GM12864 (cell line): Measurements from ENCODE around the gene ROBO2.

ENCODE experiments used
- DNase-seq: peaks from one replicate; pipeline ENCODE4 v3.0.0-alpha.2; 2011; ENCODE audit warnings: low read depth
- H3K4me3 ChIP-seq: 2 replicates; pipeline ENCODE4 v1.5.1; 2011; ENCODE audit warnings: mild to moderate bottlenecking, low read depth, low read length, control low read depth
- CTCF ChIP-seq: IDR thresholded peaks from 2 replicates; pipeline ENCODE4 v1.5.1; 2011; ENCODE audit warnings: low read depth, mild to moderate bottlenecking, moderate library complexity, low read length, control low read depth, inconsistent platforms; ENCODE audit errors: missing control alignments

Gene ROBO2

GRCh38 chr3:77414881-77415280 is 375.0 kb downstream of the ROBO2 start:
- no peak for DNase-seq
- no peak for TF ChIP-seq CTCF
- no peak overlapping the region for H3K4me3 ChIP-seq

- no peak for DNase-seq
- no peak overlapping the region for H3K4me3 ChIP-seq
- TF ChIP-seq CTCF, result no peak
Observed at GRCh38 chr3:77420336-77420735, 380.4 kb downstream of the ROBO2 start.

DNA sequence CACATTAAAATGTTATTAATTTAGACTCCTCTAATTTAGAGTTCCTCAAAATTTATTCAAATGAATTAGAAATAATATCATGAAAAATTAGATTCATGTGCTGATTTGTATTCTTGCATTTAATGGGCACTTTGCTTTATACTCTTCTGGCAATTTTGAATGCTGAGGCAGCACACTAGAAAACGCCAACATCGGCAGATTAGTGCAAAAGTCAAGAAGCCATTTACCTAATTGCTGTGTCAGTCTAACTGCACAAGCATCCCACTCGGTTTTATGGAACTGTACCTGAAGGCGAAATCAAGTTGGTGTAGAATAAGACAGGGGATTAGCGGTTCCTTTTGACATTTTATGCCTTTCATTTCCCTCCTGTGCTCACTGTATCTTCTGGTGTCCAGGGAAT is 382.0 kb downstream of the ROBO2 start:
- no peak for TF ChIP-seq CTCF
- H3K4me3 ChIP-seq, result no peak overlapping the region
- DNase-seq, result no peak

DNA sequence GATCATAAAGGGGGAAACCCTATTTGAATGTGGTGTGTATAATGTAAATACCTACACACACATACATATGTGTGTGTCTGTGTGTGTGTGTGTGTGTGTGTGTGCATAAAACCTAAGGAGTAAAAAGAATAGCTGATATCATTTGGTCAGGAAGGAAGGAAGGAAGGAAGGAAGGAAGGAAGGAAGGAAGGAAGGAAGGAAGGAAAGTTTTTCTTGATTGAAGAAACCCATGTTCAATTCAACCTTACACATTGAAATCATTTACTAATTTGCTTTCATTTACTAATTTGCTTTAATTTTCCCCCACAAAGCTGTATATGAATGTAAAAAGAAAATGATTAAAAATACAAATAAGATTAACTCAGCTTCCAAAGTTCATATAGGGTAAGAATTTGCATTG is 386.6 kb downstream of the ROBO2 start:
- H3K4me3 ChIP-seq, result no peak overlapping the region
- no peak for TF ChIP-seq CTCF
- no peak for DNase-seq

GRCh38 chr3:77427528-77427927 is 387.6 kb downstream of the ROBO2 start:
- no peak for TF ChIP-seq CTCF
- no peak overlapping the region for H3K4me3 ChIP-seq
- DNase-seq, result no peak

GRCh38 chr3:77436908-77437307 is 397.0 kb downstream of the ROBO2 start:
- no peak for DNase-seq
- no peak for TF ChIP-seq CTCF
- H3K4me3 ChIP-seq, result no peak overlapping the region

GRCh38 chr3:77446084-77446483 is 406.2 kb downstream of the ROBO2 start:
- DNase-seq, result no peak
- no peak for TF ChIP-seq CTCF
- no peak overlapping the region for H3K4me3 ChIP-seq
